ENCODE data around the gene TSPAN32. TPM values are rescaled to one million over a fixed set of nuclear protein-coding genes. Genes with fewer than 3 reads are reported as not detected.

The TSPAN32 gene
- 10 to 100 TPM; 11.4 to 24.0 (median 14.3) TPM for total RNA-seq
- polyA plus RNA-seq: 11.5 TPM
- long read RNA-seq, donor 1, partial matches to known transcripts: 5 of 28 reads
- long read RNA-seq, donor 1, other reads (novel, unspliced or antisense): 20 of 28 reads
- long read RNA-seq, donor 2, partial matches to known transcripts: 5 of 30 reads
- long read RNA-seq, donor 2, other reads (novel, unspliced or antisense): 17 of 30 reads
- long read RNA-seq, donor 3, partial matches to known transcripts: 0 of 9 reads
- long read RNA-seq, donor 3, other reads (novel, unspliced or antisense): 7 of 9 reads
- long read RNA-seq, donor 4, partial matches to known transcripts: 5 of 17 reads
- long read RNA-seq, donor 4, other reads (novel, unspliced or antisense): 12 of 17 reads

GRCh38 chr11:2301631-2302305 lies at the start of gene TSPAN32, which contains the start of gene C11orf21:
TSPAN32 (plus strand) TSS chr11:2302013; CDS start chr11:2302150, 137 bp downstream.
C11orf21 (minus strand) TSS chr11:2301918; CDS start chr11:2301808, 110 bp downstream.
- intact Hi-C loops (cut with DNase I): loop anchor here in 2 of 4 donors (5.0 to 10.0 kb wide), 3 partner anchors 104 to 593 kb away; no protein-coding TSS in a partner anchor
- Histone ChIP-seq H3K4me3 (ENCODE audit: low read length) (no peak within 1 kb of the TSS), H3K4me1 (ENCODE audit: control insufficient read depth, insufficient read depth, low read length) (peaks cover 8% of the 10 kb centered on the region), H3K27ac (ENCODE audit: low read length) (peak within 1 kb of the TSS; percentile 61), H3K27me3 (ENCODE audit: control insufficient read depth, insufficient read depth) (no peaks in the 10 kb centered on the region), H3K9me3 (ENCODE audit: control insufficient read depth, low read length) (no peaks in the 10 kb centered on the region)
- peak in 2 of 3 donors; percentile 78 to 84 for DNase-seq
- 49% methylated on average over 16 of the region's 16 CpGs for WGBS
- peak in 1 of 2 donors; percentile 9 for ATAC-seq

GRCh38 chr11:2252018-2252417 lies 49.8 kb upstream of the TSPAN32 start:
- ATAC-seq: no peak
- DNase-seq: no peak
- no peaks in the 10 kb centered on the region for H3K4me1 ChIP-seq (ENCODE audit: control insufficient read depth, insufficient read depth, low read length)
- H3K9me3 ChIP-seq (ENCODE audit: control insufficient read depth, low read length): no peaks in the 10 kb centered on the region
- 72% methylated on average over 6 of the region's 6 CpGs for WGBS
- H3K27ac ChIP-seq (ENCODE audit: low read length): no peak overlapping the region
- no peak overlapping the region for H3K4me3 ChIP-seq (ENCODE audit: low read length)
- intact Hi-C loops (cut with DNase I): no loop called here
- no peaks in the 10 kb centered on the region for H3K27me3 ChIP-seq (ENCODE audit: control insufficient read depth, insufficient read depth)

GRCh38 chr11:2256293-2256913 lies 45.4 kb upstream of the TSPAN32 start:
- intact Hi-C loops (cut with DNase I): no loop called here
- H3K4me3 ChIP-seq (ENCODE audit: low read length): no peak overlapping the region
- H3K27ac ChIP-seq (ENCODE audit: low read length): no peak overlapping the region
- no peak for ATAC-seq
- no peaks in the 10 kb centered on the region for H3K27me3 ChIP-seq (ENCODE audit: control insufficient read depth, insufficient read depth)
- no peaks in the 10 kb centered on the region for H3K4me1 ChIP-seq (ENCODE audit: control insufficient read depth, insufficient read depth, low read length)
- DNase-seq: peak in 1 of 3 donors; percentile 12
- no peaks in the 10 kb centered on the region for H3K9me3 ChIP-seq (ENCODE audit: control insufficient read depth, low read length)
- WGBS: 86% methylated on average over 14 of the region's 14 CpGs

GRCh38 chr11:2256951-2257700 lies 44.7 kb upstream of the TSPAN32 start:
- Histone ChIP-seq H3K27ac (ENCODE audit: low read length) (no peak overlapping the region), H3K9me3 (ENCODE audit: control insufficient read depth, low read length) (no peaks in the 10 kb centered on the region), H3K27me3 (ENCODE audit: control insufficient read depth, insufficient read depth) (no peaks in the 10 kb centered on the region), H3K4me3 (ENCODE audit: low read length) (no peak overlapping the region), H3K4me1 (ENCODE audit: control insufficient read depth, insufficient read depth, low read length) (no peaks in the 10 kb centered on the region)
- WGBS: 89% methylated on average over 31 of the region's 31 CpGs
- peak in 1 of 2 donors; percentile 23 for ATAC-seq
- intact Hi-C loops (cut with DNase I): no loop called here
- peak in 1 of 3 donors; percentile 46 for DNase-seq

GRCh38 chr11:2258501-2259465 lies 43.0 kb upstream of the TSPAN32 start:
- peak in 1 of 3 donors; percentile 58 for DNase-seq
- Histone ChIP-seq H3K4me1 (ENCODE audit: control insufficient read depth, insufficient read depth, low read length) (no peaks in the 10 kb centered on the region), H3K4me3 (ENCODE audit: low read length) (no peak overlapping the region), H3K27ac (ENCODE audit: low read length) (no peak overlapping the region), H3K27me3 (ENCODE audit: control insufficient read depth, insufficient read depth) (no peaks in the 10 kb centered on the region), H3K9me3 (ENCODE audit: control insufficient read depth, low read length) (no peaks in the 10 kb centered on the region)
- 89% methylated on average over 29 of the region's 29 CpGs for WGBS
- ATAC-seq: no peak
- intact Hi-C loops (cut with DNase I): no loop called here

GRCh38 chr11:2259466-2259830 lies 42.4 kb upstream of the TSPAN32 start:
- 84% methylated on average over 8 of the region's 8 CpGs for WGBS
- no peaks in the 10 kb centered on the region for H3K9me3 ChIP-seq (ENCODE audit: control insufficient read depth, low read length)
- intact Hi-C loops (cut with DNase I): no loop called here
- no peaks in the 10 kb centered on the region for H3K4me1 ChIP-seq (ENCODE audit: control insufficient read depth, insufficient read depth, low read length)
- no peak for ATAC-seq
- no peak for DNase-seq
- no peak overlapping the region for H3K4me3 ChIP-seq (ENCODE audit: low read length)
- no peaks in the 10 kb centered on the region for H3K27me3 ChIP-seq (ENCODE audit: control insufficient read depth, insufficient read depth)
- H3K27ac ChIP-seq (ENCODE audit: low read length): no peak overlapping the region

- ATAC-seq: no peak
- intact Hi-C loops (cut with DNase I): no loop called here
- DNase-seq: peak in 1 of 3 donors; percentile 43
- Histone ChIP-seq H3K27me3 (ENCODE audit: control insufficient read depth, insufficient read depth) (no peaks in the 10 kb centered on the region), H3K4me1 (ENCODE audit: control insufficient read depth, insufficient read depth, low read length) (no peaks in the 10 kb centered on the region), H3K4me3 (ENCODE audit: low read length) (no peak overlapping the region), H3K9me3 (ENCODE audit: control insufficient read depth, low read length) (no peaks in the 10 kb centered on the region), H3K27ac (ENCODE audit: low read length) (no peak overlapping the region)
- WGBS: 65% methylated on average over 12 of the region's 12 CpGs
These were observed 41.8 kb upstream of the TSPAN32 start for GRCh38 chr11:2259897-2260451.

- H3K27ac ChIP-seq (ENCODE audit: low read length): no peak overlapping the region
- DNase-seq: peak in 1 of 3 donors; percentile 46
- H3K9me3 ChIP-seq (ENCODE audit: control insufficient read depth, low read length): no peaks in the 10 kb centered on the region
- WGBS: 87% methylated on average over 26 of the region's 26 CpGs
- H3K4me1 ChIP-seq (ENCODE audit: control insufficient read depth, insufficient read depth, low read length): no peaks in the 10 kb centered on the region
- no peak for ATAC-seq
- no peaks in the 10 kb centered on the region for H3K27me3 ChIP-seq (ENCODE audit: control insufficient read depth, insufficient read depth)
- no peak overlapping the region for H3K4me3 ChIP-seq (ENCODE audit: low read length)
- intact Hi-C loops (cut with DNase I): no loop called here
These were observed 41.1 kb upstream of the TSPAN32 start for GRCh38 chr11:2260491-2261364.
